HepG2 (cell line): ENCODE data around the gene SRSF12. TPM values are rescaled to one million over a fixed set of nuclear protein-coding genes. Genes with fewer than 3 reads are reported as not detected.

Experiments used
- ATAC-seq: fragments of 200-7000 bp; cut with Tn5 transposase; 3 replicates; pipeline ENCODE4 v1.9.1; 2020; ENCODE audit warnings: mild to moderate bottlenecking, moderate library complexity
- BruUV-seq: library from RNA; stranded (reverse); fragments of 400-500 nt; replicated peaks from 2 replicates; lab custom pipeline; 2021; lab: Mats Ljungman, UMichigan
- CTCF ChIA-PET: fragments of 300-600 bp; formaldehyde crosslinking; extraction: SDS; loops from one replicate; lab custom pipeline; 2021; ENCODE audit warnings: low total read pairs, inconsistent platforms, low intra/inter-chr PET ratio; lab: Yijun Ruan, JAX
- POLR2A ChIA-PET: fragments of 350-600 bp; sonication (Branson Sonifier 250); formaldehyde crosslinking; loops from one replicate; lab custom pipeline; 2020; ENCODE audit warnings: antibody characterized with exemption, inconsistent platforms; lab: Yijun Ruan, JAX
- DNase-seq: peaks from one replicate; pipeline ENCODE4 v3.0.0-alpha.2; 2015; ENCODE audit warnings: low spot score
- FAIRE-seq: peaks from 3 replicates; lab custom pipeline; 2011; peaks lifted over from hg19 to GRCh38; lab: Jason Lieb, UNC
- H2AFZ ChIP-seq: one replicate; pipeline ENCODE4 v1.6.1; 2011; ENCODE audit warnings: low read length, inconsistent platforms
- H3K27ac ChIP-seq: fragments of 300-600 bp; 3 replicates; pipeline ENCODE4 v1.8.0; 2011; ENCODE audit warnings: mixed run types, mild to moderate bottlenecking, mixed read lengths, low read length, inconsistent platforms; ENCODE audit not compliant: insufficient read depth; ENCODE audit errors: extremely low read length
- H3K27me3 ChIP-seq, 2 experiments: fragments of 200-600 bp in 1 of 2; 2 replicates in 1 of 2; 3 replicates in 1 of 2; pipeline versions ENCODE4 v1.6.0 to v1.8.0; 2011; ENCODE audit warnings: low read length in 2 of 2, mild to moderate bottlenecking in 2 of 2, moderate library complexity in 2 of 2, inconsistent platforms in 1 of 2; ENCODE audit not compliant: insufficient read depth in 2 of 2, control insufficient read depth in 1 of 2
- H3K36me3 ChIP-seq, 2 experiments: fragments of 200-600 bp in 1 of 2; replicated peaks in 1 of 2; 2 replicates in 1 of 2; 3 replicates in 1 of 2; pipeline versions ENCODE4 v1.5.1 to v1.8.0; 2011; ENCODE audit warnings: low read length in 2 of 2, inconsistent platforms in 1 of 2; ENCODE audit not compliant: insufficient read depth in 2 of 2, control insufficient read depth in 1 of 2
- H3K4me1 ChIP-seq: 2 replicates; pipeline ENCODE4 v1.5.1; 2012; ENCODE audit warnings: low read length, inconsistent platforms; ENCODE audit not compliant: insufficient read depth
- H3K4me2 ChIP-seq: 2 replicates; pipeline ENCODE4 v1.6.0; 2011; ENCODE audit warnings: low read depth, low read length, inconsistent platforms
- H3K4me3 ChIP-seq, 3 experiments: fragments of 200-600 bp in 1 of 3; sonication (generic), shearing (Covaris generic) in 1 of 3; replicated peaks in 1 of 3; 2 replicates each; pipeline ENCODE4 v1.5.1; 2011 to 2016; ENCODE audit warnings: low read length in 3 of 3, inconsistent platforms in 2 of 3, low read depth in 2 of 3, mild to moderate bottlenecking in 2 of 3, control low read depth in 1 of 3, mixed read lengths in 1 of 3; ENCODE audit not compliant: insufficient read depth in 1 of 3
- H3K79me2 ChIP-seq: one replicate; pipeline ENCODE4 v1.6.1; 2011; ENCODE audit warnings: low read length, inconsistent platforms; ENCODE audit not compliant: insufficient read depth
- H3K9ac ChIP-seq: 2 replicates; pipeline ENCODE4 v1.6.0; 2011; ENCODE audit warnings: mild to moderate bottlenecking, low read depth, low read length, inconsistent platforms; ENCODE audit not compliant: insufficient read depth
- H3K9me3 ChIP-seq: 2 replicates; pipeline ENCODE4 v1.5.1; 2012; ENCODE audit warnings: mild to moderate bottlenecking, low read length
- H4K20me1 ChIP-seq: 2 replicates; pipeline ENCODE4 v1.6.0; 2011; ENCODE audit warnings: inconsistent platforms, mild to moderate bottlenecking, low read length, moderate library complexity; ENCODE audit not compliant: insufficient read depth
- AKNA ChIP-seq: sonication (generic); formaldehyde crosslinking; IDR thresholded peaks from 2 replicates; pipeline ENCODE4 v1.4.0; 2020; ENCODE audit warnings: missing genetic modification reagents, borderline replicate concordance
- CHCHD3 ChIP-seq: sonication (generic); formaldehyde crosslinking; IDR thresholded peaks from 2 replicates; pipeline ENCODE4 v1.8.0; 2022; ENCODE audit warnings: mild to moderate bottlenecking, missing genetic modification reagents, moderate library complexity
- DDIT3 ChIP-seq: sonication (generic); formaldehyde crosslinking; IDR thresholded peaks from 2 replicates; pipeline ENCODE4 v1.4.0; 2020; ENCODE audit warnings: mild to moderate bottlenecking, missing genetic modification reagents
- EEA1 ChIP-seq: sonication (generic); formaldehyde crosslinking; IDR thresholded peaks from 2 replicates; pipeline ENCODE4 v1.5.1; 2020; ENCODE audit warnings: mild to moderate bottlenecking, missing genetic modification reagents, borderline replicate concordance
- ERF ChIP-seq: IDR thresholded peaks from 2 replicates; pipeline ENCODE4 v1.6.1; 2018; ENCODE audit warnings: missing biosample characterization, missing genetic modification reagents
- HOXD1 ChIP-seq: sonication (generic); formaldehyde crosslinking; IDR thresholded peaks from 2 replicates; pipeline ENCODE4 v1.5.0; 2020; ENCODE audit warnings: missing genetic modification reagents
- JUN ChIP-seq: sonication (generic); formaldehyde crosslinking; IDR thresholded peaks from 2 replicates; pipeline ENCODE4 v1.4.0; 2020; ENCODE audit warnings: mild to moderate bottlenecking, missing genetic modification reagents
- NCOA2 ChIP-seq: sonication (generic); formaldehyde crosslinking; IDR thresholded peaks from 2 replicates; pipeline ENCODE4 v1.8.0; 2022; ENCODE audit warnings: inconsistent platforms
- TFE3 ChIP-seq: IDR thresholded peaks from 2 replicates; pipeline ENCODE4 v1.6.1; 2016
- ZFYVE20 ChIP-seq: sonication (generic); formaldehyde crosslinking; IDR thresholded peaks from 2 replicates; pipeline ENCODE4 v1.8.0; 2023; ENCODE audit warnings: low read depth, mild to moderate bottlenecking, moderate library complexity, missing genetic modification reagents, borderline replicate concordance
- ZKSCAN5 ChIP-seq: sonication (generic); formaldehyde crosslinking; IDR thresholded peaks from 2 replicates; pipeline ENCODE4 v1.5.1; 2020; ENCODE audit warnings: mild to moderate bottlenecking, missing genetic modification reagents
- ZNF549 ChIP-seq: sonication (generic); formaldehyde crosslinking; IDR thresholded peaks from 2 replicates; pipeline ENCODE4 v1.5.0; 2020; ENCODE audit warnings: missing genetic modification reagents
- ZNF562 ChIP-seq: sonication (generic); formaldehyde crosslinking; IDR thresholded peaks from 2 replicates; pipeline ENCODE4 v1.8.0; 2022; ENCODE audit warnings: missing genetic modification reagents, borderline replicate concordance
- ZNF564 ChIP-seq: sonication (generic); formaldehyde crosslinking; IDR thresholded peaks from 2 replicates; pipeline ENCODE4 v1.8.1; 2023; ENCODE audit warnings: mild to moderate bottlenecking, missing genetic modification reagents
- ZNF616 ChIP-seq: sonication (generic); formaldehyde crosslinking; IDR thresholded peaks from 2 replicates; pipeline ENCODE4 v1.5.0; 2020; ENCODE audit warnings: low read depth, mild to moderate bottlenecking, missing genetic modification reagents
- ZNF672 ChIP-seq: sonication (generic); formaldehyde crosslinking; IDR thresholded peaks from 2 replicates; pipeline ENCODE4 v1.8.1; 2022; ENCODE audit warnings: missing genetic modification reagents
- ZNF766 ChIP-seq: sonication (generic); formaldehyde crosslinking; IDR thresholded peaks from 2 replicates; pipeline ENCODE4 v1.5.0; 2020; ENCODE audit warnings: missing genetic modification reagents, borderline replicate concordance
- ZNF788 ChIP-seq: sonication (generic); formaldehyde crosslinking; IDR thresholded peaks from 2 replicates; pipeline ENCODE4 v1.5.0; 2020; ENCODE audit warnings: mild to moderate bottlenecking, missing genetic modification reagents, borderline replicate concordance
- WGBS: methylation state at CpG from one replicate; pipeline ENCODE4 v1.1.6; 2017; ENCODE audit warnings: low lambda C conversion rate; 5-methylcytosine and 5-hydroxymethylcytosine counted together
- in situ Hi-C: cut with HindIII; loops from 2 replicates; pipeline ENCODE4 v1.10.0; 2017; ENCODE audit warnings: low pct_unique_long_range_greater_than_20kb; ENCODE audit not compliant: extremely low pct_ligation_motif_present
- intact Hi-C: fragments of 100-400 bp; cut with micrococcal nuclease; formaldehyde crosslinking; loops from one replicate; pipeline ENCODE4 v1.10.0; 2022; ENCODE audit not compliant: unreplicated experiment
- polyA plus RNA-seq, 8 experiments: library from polyadenylated mRNA; depleted of rRNA in 3 of 8; stranded (reverse) in 7 of 8; unstranded in 1 of 8; fragments of >200 nt; fragmentation: Illumina TruSeq in 4 of 8; extraction: Trizol in 4 of 8; gene quantifications; 2 replicates each; pipeline versions ENCODE4 v1.2.1 to v1.2.3, GENCODE V29; 2011 to 2016; ENCODE audit warnings: low read depth in 4 of 8, missing spikeins in 1 of 8, mixed read lengths in 1 of 8; ENCODE audit not compliant: insufficient read depth in 1 of 8
- total RNA-seq, 5 experiments: library from RNA; depleted of rRNA; stranded (reverse); fragments of >200 nt; fragmentation: Illumina TruSeq; extraction: Trizol; gene quantifications; 2 replicates each; pipeline ENCODE4 v1.2.3, GENCODE V29; 2016; ENCODE audit warnings: low read depth in 1 of 5

Gene SRSF12
- total and polyA plus RNA-seq, 2 of the 13 experiments (the other 11 are each of a cell fraction or from before 2014, with no cell fraction given) = 1.7 to 1.9 TPM

GRCh38 chr6:89058627-89059026 is 59.2 kb downstream of the SRSF12 start (continued):
- no peak for TF ChIP-seq TFE3
- no peak for TF ChIP-seq CHCHD3 (CRISPR knock-in tag)
- no peak for TF ChIP-seq ERF (CRISPR knock-in tag)
- TF ChIP-seq ZKSCAN5 (CRISPR knock-in tag) = no peak
- TF ChIP-seq HOXD1 (CRISPR knock-in tag) = no peak
- no peak for TF ChIP-seq NCOA2 (CRISPR knock-in tag)

GRCh38 chr6:89057759-89058158 is 60.1 kb downstream of the SRSF12 start:
- Histone ChIP-seq H2AFZ (no peak overlapping the region), H3K27ac (no peak overlapping the region), H3K4me2 (no peak overlapping the region), H3K9ac (no peak overlapping the region), H3K36me3 (no peaks in the 10 kb centered on the region), H4K20me1 (no peaks in the 10 kb centered on the region), H3K79me2 (no peaks in the 10 kb centered on the region), H3K4me1 (no peaks in the 10 kb centered on the region), H3K4me3 (no peak overlapping the region), H3K27me3 (no peaks in the 10 kb centered on the region), H3K9me3 (no peaks in the 10 kb centered on the region)
- WGBS = 13% methylated on average over 2 of the region's 2 CpGs
- BruUV-seq = no TSS peak
- FAIRE-seq (no peak), ATAC-seq (no peak), DNase-seq (no peak)
- CTCF ChIA-PET = no interaction called here
- intact Hi-C loops = no loop called here
- POLR2A ChIA-PET = no interaction called here
- in situ Hi-C loops = no loop called here
- TF ChIP-seq JUN (CRISPR knock-in tag) (no peak), ZNF616 (CRISPR knock-in tag) (no peak), ZNF564 (CRISPR knock-in tag) (no peak), ZNF788 (CRISPR knock-in tag) (no peak), ZNF672 (no peak), AKNA (no peak), ZNF766 (CRISPR knock-in tag) (no peak), ZNF549 (CRISPR knock-in tag) (no peak), EEA1 (CRISPR knock-in tag) (no peak), ZFYVE20 (CRISPR knock-in tag) (no peak), ZNF562 (no peak), DDIT3 (CRISPR knock-in tag) (no peak)
